ENCODE measurements around the gene GUCY1A2. TPM values are rescaled to one million over a fixed set of nuclear protein-coding genes. Genes with fewer than 3 reads are reported as not detected.

GUCY1A2 gene
- total RNA-seq, 4 donors from 2014 or later, result 2.9 to 8.6 (median 6.4) TPM

- H3K27ac ChIP-seq, result no peak overlapping the region
- no peak for DNase-seq
- no peaks in the 10 kb centered on the region for H3K27me3 ChIP-seq
- ATAC-seq, result no peak
- no peaks in the 10 kb centered on the region for H3K4me1 ChIP-seq
- in situ Hi-C loops (cut with MboI; ENCODE audit: low sequenced_read_pairs in 4 of 4) (loop anchor here in 1 of 4 donors (25.0 kb wide), 1 partner anchor 96 kb away; no protein-coding TSS in a partner anchor), intact Hi-C loops (cut with DNase I; ENCODE audit: low total_unique reads) (no loop called here)
- TF ChIP-seq, protein P1, sequence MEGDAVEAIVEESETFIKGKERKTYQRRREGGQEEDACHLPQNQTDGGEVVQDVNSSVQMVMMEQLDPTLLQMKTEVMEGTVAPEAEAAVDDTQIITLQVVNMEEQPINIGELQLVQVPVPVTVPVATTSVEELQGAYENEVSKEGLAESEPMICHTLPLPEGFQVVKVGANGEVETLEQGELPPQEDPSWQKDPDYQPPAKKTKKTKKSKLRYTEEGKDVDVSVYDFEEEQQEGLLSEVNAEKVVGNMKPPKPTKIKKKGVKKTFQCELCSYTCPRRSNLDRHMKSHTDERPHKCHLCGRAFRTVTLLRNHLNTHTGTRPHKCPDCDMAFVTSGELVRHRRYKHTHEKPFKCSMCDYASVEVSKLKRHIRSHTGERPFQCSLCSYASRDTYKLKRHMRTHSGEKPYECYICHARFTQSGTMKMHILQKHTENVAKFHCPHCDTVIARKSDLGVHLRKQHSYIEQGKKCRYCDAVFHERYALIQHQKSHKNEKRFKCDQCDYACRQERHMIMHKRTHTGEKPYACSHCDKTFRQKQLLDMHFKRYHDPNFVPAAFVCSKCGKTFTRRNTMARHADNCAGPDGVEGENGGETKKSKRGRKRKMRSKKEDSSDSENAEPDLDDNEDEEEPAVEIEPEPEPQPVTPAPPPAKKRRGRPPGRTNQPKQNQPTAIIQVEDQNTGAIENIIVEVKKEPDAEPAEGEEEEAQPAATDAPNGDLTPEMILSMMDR (IDR thresholded peaks at IDR 0.05 in 4 of 5, conservative IDR thresholded peaks at IDR 0.05 in 1 of 5), result no peak
- no peak for TF ChIP-seq POLR2A (IDR thresholded peaks at IDR 0.05)
- no peaks in the 10 kb centered on the region for H3K9me3 ChIP-seq
- H3K4me3 ChIP-seq, result no peak overlapping the region
- no peaks in the 10 kb centered on the region for H3K36me3 ChIP-seq
Measured at GRCh38 chr11:106840947-106841346, 177.3 kb downstream of the GUCY1A2 start.

- no peak overlapping the region for H3K4me3 ChIP-seq
- DNase-seq, result no peak
- no peaks in the 10 kb centered on the region for H3K4me1 ChIP-seq
- TF ChIP-seq POLR2A (IDR thresholded peaks at IDR 0.05), result no peak
- TF ChIP-seq, protein P1 (IDR thresholded peaks at IDR 0.05 in 4 of 5, conservative IDR thresholded peaks at IDR 0.05 in 1 of 5), result no peak
- no peak for ATAC-seq
- intact Hi-C loops (cut with DNase I; ENCODE audit: low total_unique reads), result no loop called here
- H3K9me3 ChIP-seq, result no peaks in the 10 kb centered on the region
- H3K27ac ChIP-seq, result no peak overlapping the region
- H3K27me3 ChIP-seq, result no peaks in the 10 kb centered on the region
- no peaks in the 10 kb centered on the region for H3K36me3 ChIP-seq
- in situ Hi-C loops (cut with MboI; ENCODE audit: low sequenced_read_pairs in 4 of 4), result loop anchor here in 1 of 4 donors (25.0 kb wide), 1 partner anchor 97 kb away; no protein-coding TSS in a partner anchor
Measured at GRCh38 chr11:106840146-106840545, 178.1 kb downstream of the GUCY1A2 start.

DNA sequence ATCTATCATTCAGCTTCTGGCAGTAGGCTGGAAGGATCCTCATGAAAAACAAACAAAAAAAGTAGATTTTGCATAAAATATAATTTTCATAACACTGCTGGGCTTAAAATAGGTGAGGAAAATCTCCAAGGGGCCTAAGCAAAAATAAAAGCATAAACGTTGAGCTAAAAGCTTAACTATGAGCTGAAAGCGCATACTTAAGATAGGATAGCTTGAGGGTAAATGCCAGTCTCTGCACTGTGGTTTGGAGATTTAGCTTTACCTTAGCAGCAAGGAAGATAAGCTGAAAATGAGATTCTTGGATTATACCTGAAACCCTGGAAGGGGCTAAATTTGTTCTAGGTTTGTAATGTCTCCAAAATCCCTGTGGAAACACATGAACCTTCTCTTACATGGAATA, 183.7 kb downstream of the GUCY1A2 start:
- H3K4me1 ChIP-seq, result no peaks in the 10 kb centered on the region
- no peak for DNase-seq

GRCh38 chr11:106828976-106829375, 189.3 kb downstream of the GUCY1A2 start:
- H3K27me3 ChIP-seq, result no peaks in the 10 kb centered on the region
- H3K27ac ChIP-seq, result no peak overlapping the region
- no peak overlapping the region for H3K4me3 ChIP-seq
- in situ Hi-C loops (cut with MboI; ENCODE audit: low sequenced_read_pairs in 4 of 4), result loop anchor here in 1 of 4 donors (25.0 kb wide), 1 partner anchor 108 kb away; no protein-coding TSS in a partner anchor
- intact Hi-C loops (cut with DNase I; ENCODE audit: low total_unique reads), result no loop called here
- TF ChIP-seq, protein P1 (IDR thresholded peaks at IDR 0.05 in 4 of 5, conservative IDR thresholded peaks at IDR 0.05 in 1 of 5), result no peak
- no peak for TF ChIP-seq POLR2A (IDR thresholded peaks at IDR 0.05)
- H3K4me1 ChIP-seq, result no peaks in the 10 kb centered on the region
- H3K36me3 ChIP-seq, result no peaks in the 10 kb centered on the region
- no peak for ATAC-seq
- no peaks in the 10 kb centered on the region for H3K9me3 ChIP-seq
- DNase-seq, result no peak

More for the DNA sequence above, 183.7 kb downstream of the GUCY1A2 start:
- no peaks in the 10 kb centered on the region for H3K36me3 ChIP-seq
- TF ChIP-seq POLR2A (IDR thresholded peaks at IDR 0.05), result no peak
- TF ChIP-seq, protein P1 (IDR thresholded peaks at IDR 0.05 in 4 of 5, conservative IDR thresholded peaks at IDR 0.05 in 1 of 5), result no peak
- no peak for ATAC-seq
- H3K27ac ChIP-seq, result no peak overlapping the region
- in situ Hi-C loops (cut with MboI; ENCODE audit: low sequenced_read_pairs in 4 of 4) (loop anchor here in 1 of 4 donors (25.0 kb wide), 1 partner anchor 103 kb away; no protein-coding TSS in a partner anchor), intact Hi-C loops (cut with DNase I; ENCODE audit: low total_unique reads) (loop anchor here (2.0 kb wide), 1 partner anchor 68 kb away; no protein-coding TSS in a partner anchor)
- H3K27me3 ChIP-seq, result no peaks in the 10 kb centered on the region
- no peaks in the 10 kb centered on the region for H3K9me3 ChIP-seq
- H3K4me3 ChIP-seq, result no peak overlapping the region

DNA sequence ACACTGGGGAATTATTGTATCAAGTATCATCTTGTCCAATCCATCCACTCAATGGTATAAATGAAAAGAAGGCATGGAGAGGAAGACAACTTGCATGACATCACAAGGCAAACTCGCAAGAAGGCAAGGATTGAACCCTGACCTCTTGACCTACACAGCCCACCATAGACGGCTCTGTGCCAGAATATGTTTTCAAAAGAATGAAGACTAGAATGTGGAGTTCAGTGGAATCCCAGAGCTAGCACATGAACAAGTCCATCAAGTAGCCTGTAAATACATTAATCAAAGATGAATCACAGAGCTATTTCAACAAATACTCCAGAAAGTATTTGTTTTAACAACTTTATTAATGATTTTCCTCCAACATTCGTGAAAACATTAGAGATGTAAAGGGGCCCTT, 189.7 kb downstream of the GUCY1A2 start:
- no peak for TF ChIP-seq POLR2A (IDR thresholded peaks at IDR 0.05)
- TF ChIP-seq, protein P1 (IDR thresholded peaks at IDR 0.05 in 4 of 5, conservative IDR thresholded peaks at IDR 0.05 in 1 of 5), result no peak
- Histone ChIP-seq H3K36me3 (no peaks in the 10 kb centered on the region), H3K4me3 (no peak overlapping the region), H3K27ac (no peak overlapping the region), H3K4me1 (no peaks in the 10 kb centered on the region), H3K27me3 (no peaks in the 10 kb centered on the region), H3K9me3 (no peaks in the 10 kb centered on the region)
- in situ Hi-C loops (cut with MboI; ENCODE audit: low sequenced_read_pairs in 4 of 4) (loop anchor here in 1 of 4 donors (25.0 kb wide), 1 partner anchor 109 kb away; no protein-coding TSS in a partner anchor), intact Hi-C loops (cut with DNase I; ENCODE audit: low total_unique reads) (no loop called here)
- ATAC-seq, result no peak
- DNase-seq, result no peak
